Keratinocyte (primary cell): ENCODE results near the gene DCAF8. TPM values are rescaled to one million over a fixed set of nuclear protein-coding genes. Genes with fewer than 3 reads are reported as not detected.

Source experiments
- DNase-seq: peaks from one replicate; pipeline ENCODE4 v3.0.0-alpha.2; 2011; ENCODE audit warnings: low read depth, missing footprints, low spot score
- FAIRE-seq: peaks from 2 replicates; lab custom pipeline; 2011; peaks lifted over from hg19 to GRCh38; lab: Jason Lieb, UNC
- H2AFZ ChIP-seq: 2 replicates; pipeline ENCODE4 v1.6.0; 2012; ENCODE audit warnings: low read length, control low read depth, inconsistent platforms; ENCODE audit not compliant: control insufficient read depth
- H3K27ac ChIP-seq: 2 replicates; pipeline ENCODE4 v1.5.1; 2011; ENCODE audit warnings: low read length; ENCODE audit not compliant: control insufficient read depth, insufficient read depth
- H3K27me3 ChIP-seq: 3 replicates; pipeline ENCODE4 v1.6.0; 2011; ENCODE audit warnings: low read length; ENCODE audit not compliant: control insufficient read depth, insufficient read depth; ENCODE audit errors: extremely low read depth
- H3K36me3 ChIP-seq, 2 experiments: 2 replicates in 1 of 2; 3 replicates in 1 of 2; pipeline ENCODE4 v1.5.1; 2011; ENCODE audit warnings: low read length in 2 of 2, mild to moderate bottlenecking in 1 of 2; ENCODE audit not compliant: control insufficient read depth in 2 of 2, insufficient read depth in 2 of 2; ENCODE audit errors: extremely low read depth in 1 of 2
- H3K4me1 ChIP-seq: 3 replicates; pipeline ENCODE4 v1.5.1; 2011; ENCODE audit warnings: low read length; ENCODE audit not compliant: control insufficient read depth, insufficient read depth; ENCODE audit errors: extremely low read depth
- H3K4me2 ChIP-seq: 3 replicates; pipeline ENCODE4 v1.6.0; 2011; ENCODE audit warnings: low read depth, low read length; ENCODE audit not compliant: control insufficient read depth, insufficient read depth; ENCODE audit errors: extremely low read depth
- H3K4me3 ChIP-seq, 3 experiments: fragments of 200-600 bp in 1 of 3; sonication (generic) in 1 of 3; 2 replicates in 2 of 3; 3 replicates in 1 of 3; pipeline ENCODE4 v1.5.1; 2011 to 2016; ENCODE audit warnings: low read length in 3 of 3, mild to moderate bottlenecking in 3 of 3, control low read depth in 2 of 3, inconsistent platforms in 1 of 3, low read depth in 1 of 3, mixed read lengths in 1 of 3, mixed run types in 1 of 3, moderate library complexity in 1 of 3; ENCODE audit not compliant: control insufficient read depth in 2 of 3, insufficient read depth in 2 of 3; ENCODE audit errors: extremely low read depth in 1 of 3
- H3K79me2 ChIP-seq: 2 replicates; pipeline ENCODE4 v1.6.0; 2012; ENCODE audit warnings: low read length; ENCODE audit not compliant: control insufficient read depth, insufficient read depth
- H3K9ac ChIP-seq: 3 replicates; pipeline ENCODE4 v1.6.0; 2011; ENCODE audit warnings: low read length; ENCODE audit not compliant: control insufficient read depth, insufficient read depth; ENCODE audit errors: extremely low read depth
- H3K9me1 ChIP-seq: 3 replicates; pipeline ENCODE4 v1.6.0; 2011; ENCODE audit warnings: low read length; ENCODE audit not compliant: control insufficient read depth, insufficient read depth; ENCODE audit errors: extremely low read depth
- H3K9me3 ChIP-seq: 2 replicates; pipeline ENCODE4 v1.5.1; 2012; ENCODE audit warnings: low read depth, low read length; ENCODE audit not compliant: control insufficient read depth
- H4K20me1 ChIP-seq: 3 replicates; pipeline ENCODE4 v1.6.0; 2011; ENCODE audit warnings: low read length; ENCODE audit not compliant: control insufficient read depth, insufficient read depth; ENCODE audit errors: extremely low read depth
- CTCF ChIP-seq, 3 experiments: IDR thresholded peaks in 1 of 3; conservative IDR thresholded peaks in 1 of 3; optimal IDR thresholded peaks in 1 of 3; 2 replicates in 2 of 3; 3 replicates in 1 of 3; pipeline versions ENCODE3 to v1.5.1; 2011; ENCODE audit warnings: low read length in 3 of 3, mild to moderate bottlenecking in 3 of 3, moderate library complexity in 2 of 3, control low read depth in 1 of 3, inconsistent platforms in 1 of 3; ENCODE audit not compliant: insufficient read depth in 2 of 3; ENCODE audit errors: extremely low read depth in 1 of 3
- EZH2 ChIP-seq: IDR thresholded peaks from one replicate; pipeline ENCODE4 v1.6.1; 2012; ENCODE audit warnings: inconsistent platforms, mild to moderate bottlenecking, low read length, moderate library complexity
- dilution Hi-C: fragments of 300-500 bp; cut with MboI; formaldehyde crosslinking; loops from one replicate; pipeline ENCODE4 v1.7.0; 2020; ENCODE audit warnings: low sequenced_read_pairs; ENCODE audit not compliant: extremely low pct_ligation_motif_present
- polyA plus RNA-seq, 5 experiments: library from polyadenylated mRNA; depleted of rRNA in 3 of 5; stranded (reverse) in 3 of 5; stranded (forward) in 1 of 5; unstranded in 1 of 5; fragments of >200 nt; gene quantifications; 1 replicate in 1 of 5; 2 replicates in 3 of 5; 3 replicates in 1 of 5; pipeline versions ENCODE4 v1.2.1 to v1.2.3, GENCODE V29; 2011 to 2012; ENCODE audit warnings: missing spikeins in 2 of 5, low read depth in 1 of 5, low replicate concordance in 1 of 5

The DCAF8 gene
- polyA plus RNA-seq, 1 donor (not counting 4 experiments of a cell fraction or from before 2014, with no cell fraction given) = 81.2 TPM

GRCh38 chr1:160196143-160196542, 66.2 kb downstream of the DCAF8 start:
- no peak for DNase-seq
- no peak overlapping the region for H3K27ac ChIP-seq
- H2AFZ ChIP-seq = no peak overlapping the region
- H4K20me1 ChIP-seq = no peaks in the 10 kb centered on the region
- no peaks in the 10 kb centered on the region for H3K79me2 ChIP-seq
- no peak overlapping the region for H3K9ac ChIP-seq
- H3K27me3 ChIP-seq = no peaks in the 10 kb centered on the region
- H3K9me3 ChIP-seq = no peaks in the 10 kb centered on the region
- no peaks in the 10 kb centered on the region for H3K9me1 ChIP-seq
- no peaks in the 10 kb centered on the region for H3K36me3 ChIP-seq
- dilution Hi-C loops = loop anchor here (5.0 kb wide), 1 partner anchor 89 kb away; no protein-coding TSS in a partner anchor
- no peak overlapping the region for H3K4me2 ChIP-seq
- FAIRE-seq = no peak
- H3K4me3 ChIP-seq = no peak overlapping the region
- TF ChIP-seq EZH2 (no peak), CTCF (optimal IDR thresholded peaks at IDR 0.05 in 1 of 3, IDR thresholded peaks at IDR 0.05 in 1 of 3, conservative IDR thresholded peaks at IDR 0.05 in 1 of 3; ENCODE audit: extremely low read depth in 1 of 3, insufficient read depth in 2 of 3, low read length in 3 of 3) (no peak)
- no peaks in the 10 kb centered on the region for H3K4me1 ChIP-seq

GRCh38 chr1:160194737-160195059, 67.7 kb downstream of the DCAF8 start:
- Histone ChIP-seq H3K4me3 (no peak overlapping the region), H3K27me3 (no peaks in the 10 kb centered on the region), H3K27ac (no peak overlapping the region), H3K9me3 (no peaks in the 10 kb centered on the region), H3K36me3 (no peaks in the 10 kb centered on the region), H3K4me1 (no peaks in the 10 kb centered on the region), H2AFZ (no peak overlapping the region), H3K9ac (no peak overlapping the region), H3K4me2 (no peak overlapping the region), H3K79me2 (no peaks in the 10 kb centered on the region), H4K20me1 (no peaks in the 10 kb centered on the region), H3K9me1 (no peaks in the 10 kb centered on the region)
- no peak for TF ChIP-seq CTCF (optimal IDR thresholded peaks at IDR 0.05 in 1 of 3, IDR thresholded peaks at IDR 0.05 in 1 of 3, conservative IDR thresholded peaks at IDR 0.05 in 1 of 3; ENCODE audit: extremely low read depth in 1 of 3, insufficient read depth in 2 of 3, low read length in 3 of 3)
- TF ChIP-seq EZH2 = no peak
- DNase-seq (no peak), FAIRE-seq (no peak)
- dilution Hi-C loops = loop anchor here (5.0 kb wide), 1 partner anchor 87 kb away; no protein-coding TSS in a partner anchor
